Measurements from ENCODE around the gene KRT28.

KRT28 gene

DNA sequence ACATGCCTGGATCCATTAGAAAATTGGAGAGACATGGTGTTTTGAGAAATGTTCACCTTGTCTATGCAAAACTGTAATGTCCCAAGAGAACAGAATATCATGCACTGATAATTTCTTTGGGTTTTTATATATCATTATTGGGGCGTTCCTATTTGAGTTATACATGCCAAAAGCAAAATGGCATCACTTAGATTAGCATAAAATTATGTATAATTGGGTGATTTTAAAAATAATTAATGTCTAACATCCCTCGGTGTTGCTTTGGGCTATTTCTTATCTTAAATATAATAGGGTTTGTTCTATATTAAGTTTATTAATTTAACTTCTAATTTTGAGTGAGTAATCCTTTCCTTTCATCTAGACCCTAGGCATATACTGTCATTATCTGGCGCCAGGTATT is at the start of gene KRT28:
Gene KRT28, minus strand, starts transcription at position 101 of the 400 bp plus-strand sequence. Its CDS starts 66 bp downstream, at position 35.
- DNase-seq = no peak

DNA sequence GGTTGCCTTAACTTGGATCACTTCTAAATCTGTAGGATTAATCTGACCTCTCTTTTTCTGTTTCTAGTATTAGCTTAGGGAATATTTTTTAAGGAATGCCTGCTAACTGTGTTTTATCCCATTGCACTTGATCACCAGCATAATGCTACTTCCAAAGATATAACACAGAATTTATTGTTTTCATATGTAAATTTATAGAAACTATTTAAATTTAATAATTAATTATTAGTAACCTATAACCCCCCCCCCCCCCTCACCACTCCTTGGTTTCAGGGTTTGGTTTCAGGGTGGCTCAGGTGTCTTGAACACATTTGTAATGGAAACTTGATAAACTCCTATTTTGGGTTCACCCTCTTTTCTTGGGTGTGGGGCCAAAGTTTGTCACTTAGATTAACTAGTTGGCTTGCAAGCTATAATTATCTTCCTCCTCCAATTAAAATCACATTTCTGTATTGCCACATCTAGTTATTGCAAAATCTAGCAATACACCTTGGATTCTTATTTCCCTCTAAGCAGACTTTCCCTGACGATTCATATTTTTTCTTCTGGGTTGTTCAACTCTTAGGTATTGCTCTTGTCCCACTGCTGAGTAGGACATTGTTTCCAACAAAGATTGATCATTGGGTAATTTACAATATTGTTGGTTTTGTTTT is 49.0 kb upstream of the KRT28 start:
- DNase-seq = no peak

- no peak for DNase-seq
These were observed 46.9 kb upstream of the KRT28 start for GRCh38 chr17:40846515-40847144.

DNA sequence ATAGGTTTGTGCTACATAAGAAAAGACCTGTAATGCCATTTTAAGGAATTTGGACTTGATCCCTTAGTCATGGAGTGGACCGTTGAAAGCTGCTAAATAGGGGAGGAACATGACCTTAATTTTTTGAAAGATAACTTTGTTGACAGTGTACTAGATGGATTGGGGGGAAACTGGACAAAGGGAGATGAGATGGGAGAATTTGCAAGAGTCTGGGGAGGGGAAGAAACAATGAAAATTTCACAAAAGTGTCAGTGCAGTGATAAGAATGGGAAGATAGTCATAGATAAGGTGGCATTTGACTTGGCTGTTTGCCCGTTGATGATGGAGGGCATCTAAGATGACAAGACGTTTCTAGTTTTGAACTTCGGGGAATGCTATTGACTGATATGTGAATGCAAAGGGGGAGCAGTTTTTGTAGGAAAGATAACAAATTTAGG is 44.9 kb upstream of the KRT28 start:
- no peak for DNase-seq

- no peak for DNase-seq
These were observed 43.5 kb upstream of the KRT28 start for GRCh38 chr17:40843242-40843641.

DNA sequence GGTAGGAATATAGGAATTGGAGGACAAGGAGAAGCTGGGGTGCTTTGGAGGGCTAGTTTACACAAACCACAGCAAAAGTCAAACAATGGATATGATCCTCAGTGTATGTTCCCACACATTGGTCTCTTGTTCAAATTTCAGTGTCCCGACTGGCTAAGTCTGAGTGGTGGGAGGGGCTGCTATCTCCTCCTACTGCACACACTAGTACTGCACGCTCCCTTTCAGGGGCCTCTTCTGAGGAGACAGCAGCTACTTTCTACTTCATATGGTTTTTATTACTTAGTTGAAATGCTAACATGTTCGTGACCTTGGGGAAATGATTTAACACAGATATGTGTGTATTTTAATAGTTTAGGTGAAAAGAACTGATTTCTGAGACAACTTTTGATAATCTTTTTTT is 41.5 kb upstream of the KRT28 start:
- DNase-seq = no peak

GRCh38 chr17:40839194-40839593 is 39.4 kb upstream of the KRT28 start:
- DNase-seq = no peak

GRCh38 chr17:40836020-40836419 is 36.3 kb upstream of the KRT28 start:
- DNase-seq = no peak

GRCh38 chr17:40833882-40834281 is 34.1 kb upstream of the KRT28 start:
- no peak for DNase-seq

DNA sequence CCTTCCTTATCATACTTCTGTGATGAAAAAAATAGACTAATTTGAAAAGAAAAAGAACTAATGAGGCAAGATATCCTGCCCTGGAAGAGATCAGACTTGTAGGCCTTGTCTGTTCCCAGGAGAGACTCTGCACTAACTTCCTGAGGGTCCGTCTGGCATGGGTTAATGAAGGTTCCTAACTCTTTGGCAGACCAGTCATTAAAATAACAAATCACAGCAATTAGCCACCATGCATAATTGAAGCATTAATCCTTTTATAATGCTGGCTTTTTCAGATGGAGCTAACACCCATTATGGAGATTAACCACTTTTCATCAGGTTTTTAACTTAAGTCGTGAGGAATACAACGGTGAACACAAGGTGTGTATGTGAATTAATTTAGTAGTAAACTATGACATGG is 33.1 kb upstream of the KRT28 start:
- no peak for DNase-seq

DNA sequence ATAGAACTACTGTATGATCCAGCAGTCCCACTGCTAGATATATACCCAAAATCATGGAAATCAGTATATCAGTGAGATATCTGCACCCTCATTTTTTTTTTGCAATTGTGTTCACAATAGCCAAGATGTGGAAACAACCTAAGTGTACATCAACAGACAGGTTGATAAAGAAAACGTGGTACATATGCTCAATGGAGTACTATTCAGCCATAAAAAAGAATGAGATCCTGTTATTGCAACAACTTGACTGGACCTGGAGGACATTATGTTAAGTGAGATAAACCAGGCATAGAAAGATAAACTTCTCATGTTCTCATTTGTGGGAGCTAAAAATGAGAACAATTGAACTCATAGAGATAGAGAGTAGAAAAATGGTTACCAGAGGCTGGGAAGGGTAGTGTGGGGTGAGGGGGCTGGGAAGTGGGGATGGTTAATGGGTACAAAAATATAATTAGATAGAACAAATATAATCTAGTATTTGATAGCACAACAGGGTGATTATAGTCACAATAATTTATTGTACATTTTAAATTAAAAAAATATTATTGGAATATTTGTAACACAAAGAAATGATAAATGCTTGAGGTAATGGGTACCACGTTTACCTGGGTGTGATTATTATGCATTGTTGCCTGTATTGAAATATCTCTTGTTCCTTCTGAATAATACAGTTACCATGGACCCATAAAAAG is 30.5 kb upstream of the KRT28 start:
- DNase-seq = no peak

DNA sequence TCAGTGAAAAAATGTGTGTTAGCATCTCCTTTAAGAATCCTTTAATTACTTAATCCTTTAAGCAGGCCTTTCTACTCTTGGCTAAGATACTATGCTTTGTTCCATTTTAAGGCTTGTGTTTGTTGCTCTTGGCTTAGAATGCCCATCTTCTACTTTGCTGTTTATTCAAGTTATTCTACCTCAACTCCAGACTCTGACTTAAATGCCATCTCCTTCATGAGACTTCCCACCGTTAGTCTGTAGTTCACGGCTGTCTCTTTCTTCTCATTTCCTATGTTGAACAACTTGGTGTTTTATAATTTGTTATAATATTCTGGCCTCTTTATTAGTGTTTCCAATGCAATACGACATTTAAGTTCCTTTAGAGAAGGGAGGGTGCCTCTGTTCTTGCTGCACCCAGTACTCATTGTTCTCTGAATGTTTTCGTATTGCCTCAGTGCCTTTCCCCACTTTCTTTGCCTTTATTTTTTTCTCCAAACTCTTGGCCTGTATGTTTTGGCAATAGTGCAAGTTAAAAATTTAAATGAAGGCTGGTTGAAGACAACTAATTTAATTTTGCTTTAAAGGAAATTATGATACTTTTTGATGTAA is 28.8 kb upstream of the KRT28 start:
- DNase-seq = no peak

GRCh38 chr17:40827746-40828453 is 28.1 kb upstream of the KRT28 start:
- DNase-seq = no peak

DNA sequence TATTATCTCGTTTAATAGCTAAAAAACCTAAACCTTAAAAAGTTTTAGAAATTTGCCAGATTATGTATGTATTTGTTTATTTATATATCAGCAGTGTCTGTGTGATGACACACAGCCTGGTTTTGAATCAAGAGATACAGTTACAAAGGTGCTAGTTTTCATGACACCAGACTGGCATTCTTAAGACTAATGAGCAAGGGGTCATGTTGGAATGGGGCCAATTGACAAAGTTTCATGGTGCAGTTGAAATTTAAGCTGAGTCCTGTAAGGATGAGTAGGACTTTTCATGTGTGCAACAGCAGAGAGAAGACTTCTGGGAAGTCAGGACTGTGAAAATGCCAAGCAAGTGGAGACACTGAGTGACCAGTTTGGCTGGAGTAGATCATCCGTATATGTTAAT is 25.8 kb upstream of the KRT28 start:
- no peak for DNase-seq

GRCh38 chr17:40824015-40824832 is 24.5 kb upstream of the KRT28 start:
- no peak for DNase-seq

DNA sequence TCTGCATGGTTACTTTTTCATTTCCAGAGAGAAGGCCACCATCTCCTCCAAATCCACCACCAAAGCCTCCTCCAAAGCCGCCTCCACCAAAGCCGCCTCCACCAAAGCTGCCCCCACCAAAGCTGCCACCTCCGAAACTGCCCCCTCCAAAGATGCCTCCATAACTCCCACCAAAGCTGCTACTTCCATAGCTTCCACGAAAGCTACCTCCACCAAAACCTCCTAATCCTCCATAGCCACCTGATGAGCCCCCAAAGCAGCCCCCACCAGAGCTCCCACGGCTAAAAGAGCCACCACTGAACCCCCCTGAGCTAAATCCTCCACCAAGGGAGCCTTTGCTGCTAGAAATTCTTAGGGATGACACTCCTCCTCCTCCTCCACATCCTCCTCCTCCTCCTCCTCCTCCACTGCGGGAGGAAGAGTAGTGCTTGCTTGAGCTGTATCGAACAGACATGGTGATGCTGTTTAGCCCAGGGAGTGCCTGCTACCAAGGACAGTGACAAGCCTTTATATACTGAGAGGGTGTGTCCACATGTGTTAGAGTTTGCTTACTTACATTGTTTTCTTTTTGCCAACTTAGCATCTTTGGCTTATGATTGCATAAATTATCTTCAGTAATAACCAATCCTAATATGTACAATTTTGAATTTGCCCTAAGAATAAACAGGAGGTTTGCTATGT is 22.5 kb upstream of the KRT28 start, which contains the start of gene KRT10:
Gene KRT10, minus strand, starts transcription at position 483 of the 681 bp plus-strand sequence. Its CDS starts 29 bp downstream, at position 454.
- no peak for DNase-seq

DNA sequence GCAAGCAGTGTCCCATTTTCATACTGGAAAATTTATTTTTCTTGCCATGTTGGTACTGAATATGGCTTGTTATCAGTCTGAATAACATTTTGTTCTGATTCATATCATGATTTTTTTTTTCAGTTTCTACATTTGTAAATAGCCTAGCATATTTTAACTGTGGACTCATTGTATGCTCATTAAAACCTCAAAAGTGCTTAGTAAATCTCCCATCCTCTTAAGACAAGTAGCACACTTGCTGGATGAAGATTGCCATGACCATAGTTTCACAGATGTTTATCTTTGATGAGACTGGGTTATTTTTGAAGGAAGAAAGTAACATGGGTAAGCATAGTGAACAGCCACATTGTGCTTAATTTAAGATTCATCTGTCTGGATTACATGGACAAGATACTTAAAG is 21.8 kb upstream of the KRT28 start:
- no peak for DNase-seq

- DNase-seq = no peak
These were observed 20.6 kb upstream of the KRT28 start for GRCh38 chr17:40820228-40820838.

DNA sequence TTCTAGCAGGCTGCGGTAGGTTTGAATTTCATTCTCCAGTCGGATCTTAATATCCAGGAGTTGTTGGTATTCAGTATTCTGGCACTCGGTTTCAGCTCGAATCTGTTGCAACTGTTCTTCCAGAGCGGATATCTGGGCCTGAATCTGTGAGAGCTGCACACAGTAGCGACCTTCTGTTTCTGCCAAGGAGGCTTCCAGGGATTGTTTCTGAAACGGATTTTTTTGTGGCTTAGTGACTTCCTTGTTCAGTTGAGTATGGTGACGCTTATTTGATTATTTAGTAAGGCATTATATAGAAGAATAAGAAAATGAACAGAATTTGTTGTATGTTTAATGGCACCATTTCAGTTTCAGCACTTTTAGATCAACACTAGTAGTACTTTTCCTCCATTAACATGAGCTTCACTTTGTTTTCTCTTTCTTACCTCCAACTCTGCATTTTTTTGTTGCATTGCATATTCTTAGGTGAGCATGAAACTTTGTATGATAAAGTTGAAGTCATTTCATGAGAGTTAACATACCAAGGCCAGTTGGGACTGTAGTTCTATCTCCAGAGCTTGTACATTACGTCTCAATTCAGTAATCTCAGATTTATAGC is 19.9 kb upstream of the KRT28 start:
- no peak for DNase-seq

DNA sequence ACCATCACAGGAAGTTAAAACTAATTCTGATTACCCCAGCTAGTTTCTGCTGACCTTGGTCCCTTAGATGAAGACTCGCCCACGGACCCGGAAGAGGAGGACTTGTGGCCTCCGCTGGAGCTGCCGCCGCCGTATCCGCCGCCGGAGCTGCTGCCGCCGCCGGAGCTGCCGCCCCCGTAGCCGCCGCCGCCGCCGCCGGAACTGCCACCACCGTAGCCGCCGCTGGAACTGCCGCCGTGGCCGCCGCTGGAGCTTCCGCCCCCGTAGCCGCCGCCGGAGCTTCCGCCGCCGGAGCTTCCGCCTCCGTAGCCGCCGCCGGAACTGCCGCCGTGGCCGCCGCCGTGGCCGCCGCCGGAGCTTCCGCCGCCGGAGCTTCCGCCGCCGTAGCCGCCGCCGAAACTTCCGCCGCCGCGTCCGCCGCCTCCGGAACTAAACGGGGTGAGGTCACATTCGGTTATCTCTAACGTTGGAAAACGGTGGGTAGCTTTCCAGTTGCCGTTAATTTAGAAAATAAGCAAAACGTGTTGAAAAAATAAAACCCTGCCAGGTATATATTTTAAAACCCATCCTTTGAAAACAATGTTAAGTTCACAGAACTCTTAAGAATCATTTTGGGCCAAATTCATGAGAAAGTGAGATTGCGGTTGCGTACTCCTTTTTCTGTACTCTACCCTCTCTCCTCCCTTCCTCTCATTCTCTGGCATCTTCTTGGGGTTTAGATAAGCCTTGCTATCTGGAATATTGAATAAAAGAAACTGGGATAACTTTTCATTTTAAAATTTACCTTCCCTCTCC is 19.2 kb upstream of the KRT28 start:
- DNase-seq = peak; percentile 87

Measured in CD4-positive, alpha-beta T cell treated with Interleukin-15 for 1 hour (primary cell).